ENCODE measurements around the gene PDPN.

DNA sequence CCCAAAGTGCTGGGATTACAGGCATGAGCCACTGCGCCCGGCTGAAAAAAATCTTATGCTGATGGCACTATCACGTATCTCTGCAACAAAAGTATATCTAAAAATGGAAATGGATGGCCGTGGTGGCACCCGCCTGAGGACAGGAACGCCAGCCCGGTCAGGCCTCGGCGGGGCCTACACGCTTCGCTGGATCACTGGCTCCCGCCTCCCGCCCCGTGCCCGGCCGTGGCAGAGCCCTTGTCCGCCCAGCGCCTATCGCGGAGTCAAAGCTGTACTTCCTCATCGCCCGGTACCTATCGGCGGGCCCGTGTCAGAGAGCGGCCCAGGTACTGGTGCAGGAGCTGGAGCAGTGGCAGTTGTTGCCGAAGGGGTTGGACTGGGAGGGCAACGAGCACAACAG is 28.8 kb upstream of the PDPN start:
- TF ChIP-seq, protein P1, sequence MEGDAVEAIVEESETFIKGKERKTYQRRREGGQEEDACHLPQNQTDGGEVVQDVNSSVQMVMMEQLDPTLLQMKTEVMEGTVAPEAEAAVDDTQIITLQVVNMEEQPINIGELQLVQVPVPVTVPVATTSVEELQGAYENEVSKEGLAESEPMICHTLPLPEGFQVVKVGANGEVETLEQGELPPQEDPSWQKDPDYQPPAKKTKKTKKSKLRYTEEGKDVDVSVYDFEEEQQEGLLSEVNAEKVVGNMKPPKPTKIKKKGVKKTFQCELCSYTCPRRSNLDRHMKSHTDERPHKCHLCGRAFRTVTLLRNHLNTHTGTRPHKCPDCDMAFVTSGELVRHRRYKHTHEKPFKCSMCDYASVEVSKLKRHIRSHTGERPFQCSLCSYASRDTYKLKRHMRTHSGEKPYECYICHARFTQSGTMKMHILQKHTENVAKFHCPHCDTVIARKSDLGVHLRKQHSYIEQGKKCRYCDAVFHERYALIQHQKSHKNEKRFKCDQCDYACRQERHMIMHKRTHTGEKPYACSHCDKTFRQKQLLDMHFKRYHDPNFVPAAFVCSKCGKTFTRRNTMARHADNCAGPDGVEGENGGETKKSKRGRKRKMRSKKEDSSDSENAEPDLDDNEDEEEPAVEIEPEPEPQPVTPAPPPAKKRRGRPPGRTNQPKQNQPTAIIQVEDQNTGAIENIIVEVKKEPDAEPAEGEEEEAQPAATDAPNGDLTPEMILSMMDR (IDR thresholded peaks at IDR 0.05): no peak
- TF ChIP-seq EP300 (IDR thresholded peaks at IDR 0.05) (no peak), POLR2A (IDR thresholded peaks at IDR 0.05) (no peak), POLR2AphosphoS5 (IDR thresholded peaks at IDR 0.05) (no peak)
